Thoracic aorta (tissue), 2 donors: ENCODE measurements around the gene FGF9. TPM values are rescaled to one million over a fixed set of nuclear protein-coding genes. Genes with fewer than 3 reads are reported as not detected.

ENCODE experiments used
- ATAC-seq: fragments of 150-250 bp; one replicate; pipeline ENCODE4 v1.8.0; 2017; ENCODE audit warnings: low read depth; ENCODE audit not compliant: insufficient number of reproducible peaks, low FRiP score
- DNase-seq: peaks from one replicate; pipeline ENCODE4 v3.0.0-alpha.2; 2020; ENCODE audit warnings: low spot score
- H3K27ac ChIP-seq, 2 donors: fragments of 200-600 bp; sonication (generic); 1 replicate in 1 of 2; 2 replicates in 1 of 2; pipeline ENCODE4 v1.5.1; 2016; ENCODE audit warnings: mild to moderate bottlenecking in 2 of 2, moderate library complexity in 2 of 2
- H3K27me3 ChIP-seq: fragments of 200-600 bp; sonication (generic); replicated peaks from 2 replicates; pipeline ENCODE4 v1.6.0; 2016; ENCODE audit warnings: mild to moderate bottlenecking; ENCODE audit not compliant: insufficient read depth
- H3K36me3 ChIP-seq: fragments of 200-600 bp; sonication (generic); one replicate; pipeline ENCODE4 v1.5.1; 2016
- H3K4me1 ChIP-seq, 2 donors: fragments of 200-600 bp; sonication (generic); 1 replicate in 1 of 2; 2 replicates in 1 of 2; pipeline versions ENCODE4 v1.5.1 to v1.6.0; 2016; ENCODE audit warnings: low read depth in 2 of 2, mild to moderate bottlenecking in 1 of 2; ENCODE audit not compliant: control insufficient read depth in 1 of 2
- H3K4me3 ChIP-seq: fragments of 200-600 bp; sonication (generic); 2 replicates; pipeline ENCODE4 v1.5.1; 2016; ENCODE audit warnings: mild to moderate bottlenecking
- H3K9me3 ChIP-seq: fragments of 200-600 bp; sonication (generic); 2 replicates; pipeline ENCODE4 v1.5.1; 2016
- CTCF ChIP-seq: fragments of 200-600 bp; sonication (generic); IDR thresholded peaks from one replicate; pipeline ENCODE4 v1.5.1; 2019; ENCODE audit warnings: antibody characterized with exemption
- total RNA-seq, 2 donors: library from RNA; depleted of rRNA; stranded (reverse); fragments of >200 nt; gene quantifications; one replicate each; pipeline versions ENCODE4 v1.1.0 to v1.2.3, GENCODE V29; 2016

Gene FGF9
- total RNA-seq, 2 donors from 2014 or later = 0.27 TPM; not detected in 1

DNA sequence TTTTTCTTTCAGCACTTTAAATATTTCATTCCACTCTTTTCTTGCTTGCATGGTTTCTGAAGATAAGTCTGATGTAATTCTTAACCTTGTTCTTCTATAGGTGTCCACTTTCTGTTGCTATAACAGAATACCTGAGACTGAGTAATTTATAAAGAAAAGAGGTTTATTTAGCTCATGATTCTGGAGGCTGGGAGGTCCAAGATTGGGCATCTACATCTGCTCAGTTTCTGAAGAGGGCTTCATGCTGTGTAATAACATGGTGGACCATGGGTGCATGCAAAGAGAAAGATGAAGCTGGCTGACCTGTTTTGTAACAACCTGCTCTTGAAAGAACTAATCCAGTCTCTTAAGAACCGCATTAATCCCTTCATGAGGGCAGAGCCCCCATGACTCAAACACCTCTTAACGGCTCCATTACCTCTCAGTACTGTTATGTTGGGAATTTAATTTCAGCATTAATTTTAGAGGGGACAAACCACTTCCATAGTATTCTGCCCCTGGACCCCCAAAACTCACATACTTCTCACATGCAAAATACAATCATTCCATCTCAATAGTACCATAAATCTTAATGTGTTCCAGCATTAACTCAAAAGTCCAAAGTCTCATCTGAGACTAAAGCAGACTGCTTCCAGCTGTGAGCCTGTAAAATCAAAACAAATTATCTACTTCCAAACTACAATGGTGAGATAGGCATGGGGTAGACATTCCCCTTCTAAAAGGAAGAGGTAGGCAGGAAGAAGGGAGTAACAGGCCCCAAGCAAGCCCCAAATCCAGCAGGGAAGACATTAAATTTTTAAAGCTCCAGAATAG lies 9.6 kb upstream of the FGF9 start:
- Histone ChIP-seq H3K27ac (no peak overlapping the region), H3K4me1 (no peaks in the 10 kb centered on the region), H3K27me3 (no peaks in the 10 kb centered on the region), H3K9me3 (no peaks in the 10 kb centered on the region), H3K36me3 (no peaks in the 10 kb centered on the region), H3K4me3 (no peak overlapping the region)
- ATAC-seq (no peak), DNase-seq (no peak)
- no peak for TF ChIP-seq CTCF

DNA sequence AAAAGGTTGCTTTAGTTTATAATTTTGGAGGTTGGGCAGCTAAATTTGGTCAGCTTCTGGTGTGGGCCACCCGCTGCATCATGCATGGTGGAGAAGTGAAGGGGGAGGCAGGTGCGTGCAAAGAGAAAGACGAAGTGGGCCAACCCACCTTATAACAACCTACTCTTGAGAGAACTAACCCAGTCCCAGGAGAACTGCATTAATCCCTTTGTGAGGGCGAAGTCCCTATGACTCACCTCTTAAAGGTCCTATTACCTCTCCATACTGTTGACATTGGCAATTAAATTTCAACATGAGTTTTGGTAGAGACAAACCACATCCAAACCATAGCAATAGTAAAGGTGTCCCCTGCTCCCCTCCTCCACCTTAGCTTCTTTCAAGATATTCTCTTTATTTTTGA lies 7.7 kb upstream of the FGF9 start:
- no peak for TF ChIP-seq CTCF
- Histone ChIP-seq H3K4me3 (no peak overlapping the region), H3K36me3 (no peaks in the 10 kb centered on the region), H3K27me3 (no peaks in the 10 kb centered on the region), H3K4me1 (no peaks in the 10 kb centered on the region), H3K27ac (no peak overlapping the region), H3K9me3 (no peaks in the 10 kb centered on the region)
- DNase-seq (no peak), ATAC-seq (no peak)

DNA sequence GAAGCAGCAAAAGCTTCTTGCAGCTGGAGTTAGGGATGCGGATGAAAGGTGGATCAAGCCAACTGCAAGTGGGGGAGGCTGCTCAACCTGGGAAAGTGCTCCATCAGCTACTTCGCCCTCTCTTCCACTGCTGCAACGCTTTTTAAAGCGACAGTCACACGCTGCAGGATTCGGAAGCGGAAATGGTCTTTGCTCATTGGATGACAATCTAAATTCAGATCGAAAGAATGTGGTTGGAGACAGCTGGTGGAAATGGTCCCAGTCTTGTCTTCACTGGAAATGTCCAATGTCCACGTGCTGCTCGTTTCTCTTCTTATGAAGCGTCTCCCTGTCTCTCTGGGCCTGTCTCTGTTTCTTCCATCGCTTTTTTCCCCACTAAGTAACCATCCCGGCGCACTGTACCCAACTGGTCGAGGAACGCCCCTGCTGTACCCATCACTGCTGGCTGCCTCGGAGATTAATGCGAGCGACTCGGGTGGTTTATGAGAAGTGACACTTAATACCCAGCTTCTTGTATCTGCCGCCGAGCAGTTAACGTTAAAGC lies 2.1 kb upstream of the FGF9 start:
- Histone ChIP-seq H3K27me3 (peaks cover 14% of the 10 kb centered on the region), H3K27ac (no peak overlapping the region)

GRCh38 chr13:21670006-21670882 lies 629 bp upstream of the FGF9 start:
- Histone ChIP-seq H3K27ac (no peak overlapping the region), H3K27me3 (peaks cover 14% of the 10 kb centered on the region)

More for the DNA sequence above, 2.1 kb upstream of the FGF9 start:
- Histone ChIP-seq H3K4me3 (peak overlapping the region; percentile 79), H3K9me3 (no peaks in the 10 kb centered on the region), H3K36me3 (no peaks in the 10 kb centered on the region), H3K4me1 (peaks cover 19 to 41% of the 10 kb centered on the region in 2 donors)
- no peak for DNase-seq
- no peak for TF ChIP-seq CTCF
- no peak for ATAC-seq

More at GRCh38 chr13:21670006-21670882, 629 bp upstream of the FGF9 start:
- TF ChIP-seq CTCF = no peak
- H3K9me3 ChIP-seq = no peaks in the 10 kb centered on the region
- H3K4me3 ChIP-seq = peak overlapping the region; percentile 79
- ATAC-seq (no peak), DNase-seq (no peak)
- H3K36me3 ChIP-seq = no peaks in the 10 kb centered on the region
- peaks cover 30 to 46% of the 10 kb centered on the region in 2 donors for H3K4me1 ChIP-seq
